Left colon (tissue), 2 donors: Measurements from ENCODE around the gene SEC14L5. TPM values are rescaled to one million over a fixed set of nuclear protein-coding genes. Genes with fewer than 3 reads are reported as not detected.
"Not testable (repeated sequence)": the region's sequence is repeated elsewhere in the genome, so short reads cannot be mapped to it uniquely, and the experiment has no call there.

Experiments used
- ATAC-seq: fragments of 200-7000 bp; cut with Tn5 transposase; one replicate; pipeline ENCODE4 v1.9.1; 2020; ENCODE audit warnings: mild to moderate bottlenecking, moderate library complexity
- DNase-seq, 2 donors: peaks; one replicate each; pipeline ENCODE4 v3.0.0-alpha.2; 2020
- intact Hi-C, 2 donors: fragments of 100-400 bp; cut with DNase I in 1 of 2; cut with micrococcal nuclease in 1 of 2; formaldehyde crosslinking; loops; one replicate each; pipeline versions ENCODE4 v1.11.2 to v1.14.0; 2022; cut with DNase I, micrococcal nuclease
- total RNA-seq, 2 donors: library from RNA; stranded (reverse); fragmentation: NEBNext Ultra II Directional; extraction: Animal tissue kit (Norgen Biotek cat#: 25700); gene quantifications; one replicate each; pipeline ENCODE4 v1.2.1, GENCODE V29; 2021
- donor health status: DM: no; HTN: no; CAD: no.
- donor health status: DM: yes; HTN: yes; CAD: no.

The SEC14L5 gene
- total RNA-seq, 2 donors from 2014 or later: 1.4 to 1.8 TPM

- ATAC-seq (peak; percentile 7), DNase-seq (no peak)
- intact Hi-C loops: no loop called here
These were observed 12.3 kb upstream of the SEC14L5 start for GRCh38 chr16:4945560-4946502.

DNA sequence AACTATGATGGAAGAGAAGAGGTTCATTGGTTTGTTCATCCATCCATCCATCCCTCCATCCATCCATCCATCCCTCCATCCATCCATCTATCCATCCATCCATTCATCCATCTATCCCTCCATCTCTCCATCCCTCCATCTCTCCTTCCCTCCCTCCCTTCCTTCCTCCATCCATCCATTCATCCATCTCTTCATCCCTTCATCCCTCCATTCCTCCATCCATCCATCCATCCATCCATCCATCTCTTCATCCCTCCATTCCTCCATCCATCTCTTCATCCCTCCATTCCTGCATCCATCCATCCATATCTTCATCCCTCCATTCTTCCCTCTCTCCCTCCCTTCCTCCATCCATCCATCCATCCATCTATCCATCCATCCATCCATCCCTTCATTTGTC, 11.2 kb upstream of the SEC14L5 start:
- DNase-seq (no peak), ATAC-seq (no peak)
- intact Hi-C loops: no loop called here

DNA sequence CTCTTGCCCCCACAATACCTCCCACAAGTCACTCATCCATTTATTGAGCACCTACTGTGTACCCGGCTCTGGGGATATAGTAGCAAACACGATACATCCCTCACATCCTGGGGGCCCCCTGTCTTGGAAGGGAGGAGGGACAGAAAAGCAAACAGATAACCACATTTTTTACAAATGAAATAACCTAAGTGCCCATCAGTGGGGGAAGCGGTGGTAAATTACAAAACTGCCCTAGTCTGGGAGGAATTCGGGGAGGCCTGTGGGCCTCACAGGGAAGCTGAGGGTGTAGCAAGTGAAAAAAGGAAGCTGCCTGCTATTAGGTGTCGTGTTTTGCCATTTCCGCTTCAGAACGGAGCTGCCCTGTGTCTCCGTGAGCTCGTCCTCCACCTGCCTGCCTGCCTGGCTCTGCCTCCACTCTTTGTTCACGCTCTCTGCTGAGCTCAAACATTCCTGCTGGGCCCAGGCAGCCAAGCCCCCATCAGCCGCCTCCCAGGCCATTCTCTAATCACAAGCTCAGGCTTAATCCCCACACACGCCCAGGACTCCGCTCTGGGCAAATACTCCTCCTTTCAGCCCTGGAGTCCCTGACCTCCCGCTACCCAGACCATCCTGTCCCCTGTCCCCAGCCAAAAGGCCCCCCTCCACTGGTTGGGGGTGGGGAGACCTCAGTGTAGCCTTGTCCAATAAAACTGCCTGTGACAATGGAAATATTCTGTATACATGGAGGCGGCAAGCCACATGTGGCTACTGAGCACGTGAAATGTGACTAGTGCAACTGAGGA, 10.2 kb upstream of the SEC14L5 start:
- DNase-seq: no peak
- ATAC-seq: no peak
- intact Hi-C loops: no loop called here

GRCh38 chr16:4948903-4949766, 9.0 kb upstream of the SEC14L5 start:
- ATAC-seq (no peak), DNase-seq (no peak)
- intact Hi-C loops: no loop called here

DNA sequence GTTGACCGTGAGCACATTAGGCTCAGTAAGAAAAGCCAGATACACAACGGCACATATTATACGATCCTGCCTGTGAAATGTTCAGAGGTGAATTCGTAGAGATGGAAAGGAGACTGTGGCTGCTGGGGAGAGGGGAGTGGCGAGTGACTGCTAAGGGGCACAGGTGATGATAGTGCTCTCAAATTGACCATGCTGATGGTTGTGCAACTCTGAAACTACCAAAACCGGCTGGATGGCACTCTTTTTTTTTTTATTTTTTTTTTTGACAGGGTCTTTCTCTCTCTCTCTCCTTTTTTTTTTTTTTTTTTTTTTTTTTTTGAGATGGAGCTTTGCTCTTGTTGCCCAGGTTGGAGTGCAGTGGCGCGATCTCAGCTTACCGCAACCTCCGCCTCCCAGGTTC, 8.1 kb upstream of the SEC14L5 start:
- DNase-seq (no peak), ATAC-seq (no peak)
- intact Hi-C loops: no loop called here

- DNase-seq, intact Hi-C loops, ATAC-seq: not testable (repeated sequence)
These were observed 6.5 kb upstream of the SEC14L5 start for GRCh38 chr16:4951583-4951982.

- intact Hi-C loops: loop anchor here in 1 of 2 donors (5.0 kb wide), 1 partner anchor 107 kb away; the partner anchor contains the start of genes GLYR1 and UBN1
- ATAC-seq (no peak), DNase-seq (no peak)
These were observed 3.4 kb upstream of the SEC14L5 start for GRCh38 chr16:4954714-4955113.

- DNase-seq (no peak), ATAC-seq (peak; percentile 0)
- intact Hi-C loops: loop anchor here in 1 of 2 donors (5.0 kb wide), 1 partner anchor 110 kb away; the partner anchor contains the start of genes GLYR1 and UBN1
These were observed 760 bp upstream of the SEC14L5 start for GRCh38 chr16:4957420-4957719.

DNA sequence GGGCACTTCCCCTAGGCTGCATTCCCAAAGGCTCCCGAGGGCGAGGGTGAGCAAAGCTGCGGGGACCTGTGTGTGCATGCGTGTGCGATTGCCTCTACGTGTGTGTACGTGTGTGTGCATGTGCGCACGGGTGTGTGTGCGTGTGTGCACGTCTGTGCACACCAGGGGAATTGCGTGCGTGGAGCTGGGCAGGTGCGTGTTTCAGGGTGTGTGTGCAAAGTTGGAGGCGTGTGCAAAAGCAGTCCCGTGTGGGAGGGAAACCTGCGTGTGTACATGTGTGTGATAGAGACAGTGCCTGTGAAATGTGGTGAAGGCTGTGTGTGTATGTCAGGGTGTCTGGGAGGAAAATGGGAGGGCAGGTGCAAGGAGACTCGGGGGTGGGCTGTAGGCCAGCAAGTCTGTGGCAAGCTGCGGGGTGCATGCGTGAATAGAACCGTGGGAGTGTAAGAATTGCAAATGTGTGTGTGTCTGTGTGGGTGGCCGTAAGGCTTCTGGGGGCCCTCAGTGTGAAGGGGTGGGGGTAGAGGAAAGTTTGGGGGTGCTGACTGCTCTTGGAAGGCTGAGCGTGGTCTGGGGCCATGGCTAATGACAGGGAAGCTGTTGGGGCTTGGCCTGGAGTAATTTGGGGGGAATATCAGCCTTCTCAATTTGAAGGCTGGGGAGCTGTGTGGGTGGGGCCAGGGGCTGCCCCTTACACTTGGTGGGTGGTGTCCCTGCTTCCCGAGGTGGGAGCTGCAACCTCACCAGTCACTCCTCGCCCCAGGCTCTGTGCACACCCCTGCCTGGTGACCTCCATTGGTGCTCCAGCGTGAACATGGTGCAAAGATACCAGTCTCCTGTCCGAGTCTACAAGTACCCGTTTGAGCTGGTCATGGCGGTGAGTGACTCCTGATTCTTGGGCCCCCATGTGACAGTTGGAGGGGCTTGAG, 644 bp downstream of the SEC14L5 start:
- no peak for ATAC-seq
- intact Hi-C loops: loop anchor here in 1 of 2 donors (5.0 kb wide), 1 partner anchor 111 kb away; the partner anchor contains the start of genes GLYR1 and UBN1
- DNase-seq: no peak

GRCh38 chr16:4960579-4960978, 2.4 kb downstream of the SEC14L5 start:
- no peak for DNase-seq
- ATAC-seq: no peak
- intact Hi-C loops: no loop called here

GRCh38 chr16:4962716-4963115, 4.6 kb downstream of the SEC14L5 start:
- ATAC-seq (no peak), DNase-seq (no peak)
- intact Hi-C loops: no loop called here

GRCh38 chr16:4963527-4963926, 5.4 kb downstream of the SEC14L5 start:
- DNase-seq, ATAC-seq, intact Hi-C loops: not testable (repeated sequence)

GRCh38 chr16:4966736-4967453, 8.8 kb downstream of the SEC14L5 start:
- intact Hi-C loops: no loop called here
- ATAC-seq (no peak), DNase-seq (no peak)

GRCh38 chr16:4968278-4968677, 10.1 kb downstream of the SEC14L5 start:
- intact Hi-C loops, ATAC-seq, DNase-seq: not testable (repeated sequence)

DNA sequence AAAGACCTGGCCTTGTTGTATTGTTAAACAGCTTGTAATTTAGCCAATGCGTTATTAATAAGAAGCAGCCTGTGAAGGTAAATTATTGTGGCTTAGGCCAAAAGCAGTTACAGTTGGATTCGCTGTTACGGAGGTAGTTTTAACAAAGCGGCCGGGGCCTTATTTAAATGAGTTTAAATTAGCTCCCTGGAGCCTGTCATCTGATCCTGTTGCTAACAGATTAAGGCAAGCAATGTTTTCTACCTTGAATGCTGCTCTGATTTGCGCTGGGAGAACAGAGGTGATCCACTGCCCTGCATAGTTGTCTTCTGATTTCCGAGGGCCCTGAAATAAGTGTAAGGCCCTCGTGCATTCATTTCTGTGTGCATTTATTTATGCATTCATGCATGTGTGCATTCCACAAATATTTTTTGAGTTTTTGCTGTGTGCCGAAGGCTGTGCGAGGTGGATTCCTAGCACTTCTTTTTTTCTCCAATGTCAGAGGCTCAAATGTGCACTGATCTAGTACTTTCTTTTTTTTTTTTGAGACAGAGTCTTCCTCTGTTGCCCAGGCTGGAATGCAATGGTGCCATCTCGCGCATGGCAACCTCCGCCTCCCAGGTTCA, 10.9 kb downstream of the SEC14L5 start:
- intact Hi-C loops: no loop called here

GRCh38 chr16:4970010-4970409, 11.9 kb downstream of the SEC14L5 start:
- intact Hi-C loops: no loop called here
- no peak for ATAC-seq

More for the DNA sequence above, 10.9 kb downstream of the SEC14L5 start:
- DNase-seq (no peak), ATAC-seq (no peak)

More at GRCh38 chr16:4970010-4970409, 11.9 kb downstream of the SEC14L5 start:
- no peak for DNase-seq
